ENCODE data around the gene SLC43A2. TPM values are rescaled to one million over a fixed set of nuclear protein-coding genes. Genes with fewer than 3 reads are reported as not detected.

The SLC43A2 gene
- total RNA-seq, 3 donors from 2014 or later (not counting 1 experiment from before 2014, with no cell fraction given): 24.5 to 36.0 (median 30.3) TPM

DNA sequence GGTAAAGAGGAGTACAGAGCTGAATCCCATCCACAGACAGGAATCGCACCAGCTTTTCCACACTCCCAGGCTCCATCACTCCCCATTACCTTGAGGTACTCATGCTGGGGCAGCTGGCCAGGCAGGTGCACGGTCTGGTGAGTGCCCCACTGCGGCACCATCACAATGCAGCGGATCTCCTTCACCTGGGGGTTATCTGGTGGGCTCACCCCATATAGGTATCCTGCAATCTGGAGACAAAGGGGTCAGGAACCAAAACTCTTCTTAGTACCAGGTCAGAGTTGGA, 22.9 kb upstream of the SLC43A2 start:
- Histone ChIP-seq H3K27ac (ENCODE audit: low read length) (no peak overlapping the region), H3K4me3 (ENCODE audit: low read length) (no peak overlapping the region), H3K36me3 (ENCODE audit: control insufficient read depth, insufficient read depth, low read length) (peaks cover 59% of the 10 kb centered on the region), H3K4me1 (ENCODE audit: control insufficient read depth, insufficient read depth, low read length) (peaks cover 22% of the 10 kb centered on the region), H3K9me3 (ENCODE audit: control insufficient read depth, insufficient read depth, low read length) (no peaks in the 10 kb centered on the region), H3K27me3 (ENCODE audit: control insufficient read depth, insufficient read depth, low read length) (no peaks in the 10 kb centered on the region)
- intact Hi-C loops (cut with micrococcal nuclease): no loop called here
- no peak for DNase-seq
- Mint-ChIP-seq H3K4me1 (peaks cover 3 to 8% of the 10 kb centered on the region in 2 donors), H3K27ac (no peak overlapping the region), H3K9me3 (no peaks in the 10 kb centered on the region), H3K27me3 (ENCODE audit: low read depth in 2 of 2) (no peaks in the 10 kb centered on the region), H3K36me3 (peaks cover 20% of the 10 kb centered on the region), H3K4me3 (no peak overlapping the region)
- TF ChIP-seq, protein P1, sequence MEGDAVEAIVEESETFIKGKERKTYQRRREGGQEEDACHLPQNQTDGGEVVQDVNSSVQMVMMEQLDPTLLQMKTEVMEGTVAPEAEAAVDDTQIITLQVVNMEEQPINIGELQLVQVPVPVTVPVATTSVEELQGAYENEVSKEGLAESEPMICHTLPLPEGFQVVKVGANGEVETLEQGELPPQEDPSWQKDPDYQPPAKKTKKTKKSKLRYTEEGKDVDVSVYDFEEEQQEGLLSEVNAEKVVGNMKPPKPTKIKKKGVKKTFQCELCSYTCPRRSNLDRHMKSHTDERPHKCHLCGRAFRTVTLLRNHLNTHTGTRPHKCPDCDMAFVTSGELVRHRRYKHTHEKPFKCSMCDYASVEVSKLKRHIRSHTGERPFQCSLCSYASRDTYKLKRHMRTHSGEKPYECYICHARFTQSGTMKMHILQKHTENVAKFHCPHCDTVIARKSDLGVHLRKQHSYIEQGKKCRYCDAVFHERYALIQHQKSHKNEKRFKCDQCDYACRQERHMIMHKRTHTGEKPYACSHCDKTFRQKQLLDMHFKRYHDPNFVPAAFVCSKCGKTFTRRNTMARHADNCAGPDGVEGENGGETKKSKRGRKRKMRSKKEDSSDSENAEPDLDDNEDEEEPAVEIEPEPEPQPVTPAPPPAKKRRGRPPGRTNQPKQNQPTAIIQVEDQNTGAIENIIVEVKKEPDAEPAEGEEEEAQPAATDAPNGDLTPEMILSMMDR (IDR thresholded peaks at IDR 0.05): no peak
- whole genome bisulfite sequencing (ENCODE audit: insufficient coverage): 99% methylated on average over 4 of the region's 4 CpGs
- no peak for ATAC-seq

DNA sequence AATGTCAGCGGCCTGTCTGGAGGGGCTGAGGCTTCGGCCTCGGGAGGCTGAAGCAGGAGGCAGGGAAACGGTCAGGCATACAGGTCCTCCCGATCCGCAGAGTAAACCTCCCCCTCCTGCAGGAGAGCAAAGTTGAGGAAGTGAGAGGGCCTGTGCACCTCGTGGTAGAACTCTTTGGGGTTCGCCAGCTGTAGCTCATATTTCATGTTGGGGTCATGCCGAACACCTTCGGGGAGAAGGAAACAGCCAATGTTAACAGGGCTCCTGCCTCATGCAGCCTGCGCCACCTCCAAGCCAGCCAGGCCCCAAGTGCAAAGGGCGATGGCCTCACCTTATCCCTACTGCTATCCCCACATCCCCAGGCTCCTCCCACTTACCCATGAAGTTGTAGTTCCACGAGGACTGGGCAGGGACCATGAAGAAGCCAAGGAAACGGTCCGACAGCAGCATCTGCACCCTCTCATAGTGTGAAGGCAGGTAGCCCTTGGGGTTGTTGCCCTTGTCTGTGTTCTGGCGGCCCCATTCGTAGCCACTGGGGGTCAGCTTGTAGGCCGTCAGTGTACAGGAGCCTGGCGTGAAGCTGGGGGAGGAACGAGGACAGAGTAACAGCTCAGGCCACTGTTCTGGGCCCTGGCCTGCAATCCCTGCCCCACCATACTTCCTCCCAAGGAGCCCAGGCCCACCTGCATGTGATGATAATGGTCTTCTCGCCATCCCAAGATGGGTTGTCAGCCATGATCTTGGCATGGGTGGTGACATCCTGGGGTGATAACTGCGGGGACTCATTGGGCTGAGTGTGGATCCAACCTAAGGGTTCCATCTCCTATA, 22.3 kb upstream of the SLC43A2 start:
- DNase-seq: no peak
- H3K4me3 Mint-ChIP-seq: no peak overlapping the region
- 85% methylated on average over 22 of the region's 22 CpGs for WGBS (ENCODE audit: insufficient coverage)

DNA sequence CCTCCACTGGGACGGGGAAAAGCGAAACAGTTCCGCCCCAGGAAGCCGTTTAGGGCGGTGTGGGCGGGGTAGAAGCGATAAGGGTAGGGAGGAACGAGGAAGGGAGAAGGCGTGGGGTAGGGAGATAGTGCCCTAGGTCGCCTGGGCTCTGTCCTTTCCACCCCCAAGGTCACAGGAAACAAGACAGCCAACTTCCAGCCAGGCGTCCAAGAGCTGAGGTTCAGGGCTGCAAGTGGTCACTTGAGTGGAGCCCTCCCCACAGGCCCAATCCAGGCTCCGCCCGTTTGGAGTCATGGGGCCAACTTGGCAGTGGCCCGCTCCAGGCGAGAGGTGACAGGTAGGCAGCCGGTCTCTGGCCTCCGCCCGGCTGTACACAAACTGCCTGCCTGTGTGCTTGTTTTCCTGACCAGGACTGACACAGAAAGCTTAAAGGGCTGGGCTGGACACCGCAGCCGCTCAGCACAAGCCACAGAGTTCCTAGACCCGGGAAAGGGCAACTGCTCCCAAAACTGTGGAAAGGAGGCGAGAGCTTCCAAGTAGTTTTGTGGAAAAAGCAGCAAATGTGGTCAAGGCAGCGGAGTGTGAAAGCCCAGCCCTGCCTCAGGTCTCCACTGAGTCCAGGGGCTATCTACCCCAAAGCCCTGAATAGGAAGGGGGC, 21.3 kb upstream of the SLC43A2 start, which contains the start of gene RILP:
TSS of gene RILP (minus strand) at position 23 of the 658 bp plus-strand sequence. CDS start 62 bp downstream, outside the sequence.
- WGBS (ENCODE audit: insufficient coverage): 60% methylated on average over 20 of the region's 23 CpGs
- peaks cover 47% of the 10 kb centered on the region for H3K36me3 ChIP-seq (ENCODE audit: control insufficient read depth, insufficient read depth, low read length)
- H3K4me3 Mint-ChIP-seq: peak within 1 kb of the TSS; percentile 78
- TF ChIP-seq, protein P1 (IDR thresholded peaks at IDR 0.05): no peak
- H3K9me3 Mint-ChIP-seq: no peaks in the 10 kb centered on the region
- ATAC-seq: no peak
- H3K27me3 ChIP-seq (ENCODE audit: control insufficient read depth, insufficient read depth, low read length): no peaks in the 10 kb centered on the region
- H3K4me1 ChIP-seq (ENCODE audit: control insufficient read depth, insufficient read depth, low read length): peaks cover 35% of the 10 kb centered on the region
- no peak for DNase-seq
- no peaks in the 10 kb centered on the region for H3K27me3 Mint-ChIP-seq (ENCODE audit: low read depth in 2 of 2)
- H3K9me3 ChIP-seq (ENCODE audit: control insufficient read depth, insufficient read depth, low read length): no peaks in the 10 kb centered on the region
- peaks cover 15% of the 10 kb centered on the region for H3K36me3 Mint-ChIP-seq
- intact Hi-C loops (cut with micrococcal nuclease): no loop called here
- peak within 1 kb of the TSS in 1 of 2 donors; percentile 64 for H3K27ac Mint-ChIP-seq
- H3K4me3 ChIP-seq (ENCODE audit: low read length): peak within 1 kb of the TSS; percentile 54
- H3K4me1 Mint-ChIP-seq: peaks cover 0 to 6% of the 10 kb centered on the region in 2 donors
- H3K27ac ChIP-seq (ENCODE audit: low read length): peak within 1 kb of the TSS; percentile 11

More for the DNA sequence above, 22.3 kb upstream of the SLC43A2 start:
- Mint-ChIP-seq H3K36me3 (peaks cover 15% of the 10 kb centered on the region), H3K27ac (no peak overlapping the region), H3K9me3 (no peaks in the 10 kb centered on the region), H3K27me3 (ENCODE audit: low read depth in 2 of 2) (no peaks in the 10 kb centered on the region), H3K4me1 (peaks cover 0 to 6% of the 10 kb centered on the region in 2 donors)
- Histone ChIP-seq H3K36me3 (ENCODE audit: control insufficient read depth, insufficient read depth, low read length) (peaks cover 54% of the 10 kb centered on the region), H3K9me3 (ENCODE audit: control insufficient read depth, insufficient read depth, low read length) (no peaks in the 10 kb centered on the region), H3K27me3 (ENCODE audit: control insufficient read depth, insufficient read depth, low read length) (no peaks in the 10 kb centered on the region), H3K4me3 (ENCODE audit: low read length) (no peak overlapping the region), H3K27ac (ENCODE audit: low read length) (no peak overlapping the region), H3K4me1 (ENCODE audit: control insufficient read depth, insufficient read depth, low read length) (peaks cover 26% of the 10 kb centered on the region)
- ATAC-seq: no peak
- TF ChIP-seq, protein P1 (IDR thresholded peaks at IDR 0.05): no peak
- intact Hi-C loops (cut with micrococcal nuclease): no loop called here
